Measurements from ENCODE around the gene RET.

Gene RET

GRCh38 chr10:43065761-43066160 lies 11.1 kb upstream of the RET start:
- POLR2A ChIA-PET = no interaction called here
- no peak overlapping the region for H3K27ac ChIP-seq (ENCODE audit: extremely low read depth, low read depth, low read length)
- no peaks in the 10 kb centered on the region for H3K9me3 ChIP-seq (ENCODE audit: control insufficient read depth, insufficient read depth, low read depth, low read length)
- no peak overlapping the region for H3K4me3 ChIP-seq (ENCODE audit: low read depth, low read length)
- CTCF ChIA-PET = no interaction called here
- H3K4me1 ChIP-seq (ENCODE audit: control insufficient read depth, insufficient read depth, low read length) = no peaks in the 10 kb centered on the region
- TF ChIP-seq ZNF335 (tag by site-specific recombination; conservative IDR thresholded peaks at IDR 0.05) (no peak), ZNF560 (tag by site-specific recombination; IDR thresholded peaks at IDR 0.05; ENCODE audit: borderline replicate concordance) (no peak), ZNF19 (tag by site-specific recombination; IDR thresholded peaks at IDR 0.05; ENCODE audit: low read depth) (no peak), ZNF280D (tag by site-specific recombination; IDR thresholded peaks at IDR 0.05) (no peak), ZNF707 (tag by site-specific recombination; IDR thresholded peaks at IDR 0.05) (no peak), ZNF324 (tag by site-specific recombination; IDR thresholded peaks at IDR 0.05) (no peak), ZNF280C (tag by site-specific recombination; IDR thresholded peaks at IDR 0.05) (no peak), ZNF518A (tag by site-specific recombination; conservative IDR thresholded peaks at IDR 0.05; ENCODE audit: low read depth) (no peak), ZNF843 (tag by site-specific recombination; IDR thresholded peaks at IDR 0.05) (no peak), ZNF350 (tag by site-specific recombination; IDR thresholded peaks at IDR 0.05) (no peak), ZBTB48 (tag by site-specific recombination; IDR thresholded peaks at IDR 0.05) (no peak), KLF10 (tag by site-specific recombination; IDR thresholded peaks at IDR 0.05) (no peak), ZNF132 (tag by site-specific recombination; IDR thresholded peaks at IDR 0.05; ENCODE audit: borderline replicate concordance) (no peak), OVOL3 (tag by site-specific recombination; IDR thresholded peaks at IDR 0.05) (no peak), GFI1B (tag by site-specific recombination; IDR thresholded peaks at IDR 0.05) (no peak), ZEB2 (tag by site-specific recombination; IDR thresholded peaks at IDR 0.05) (no peak), ZNF792 (tag by site-specific recombination; IDR thresholded peaks at IDR 0.05) (no peak)
- no peaks in the 10 kb centered on the region for H3K36me3 ChIP-seq (ENCODE audit: control insufficient read depth in 2 of 2, insufficient read depth in 1 of 2, low read length in 2 of 2)

Measured in HEK293 (cell line).